GM21717 (cell line): ENCODE data around the gene CEP131.

Experiments used
- ATAC-seq: cut with Tn5 transposase; IDR thresholded peaks from one replicate; pipeline ENCODE4 v1.9.1; 2021; ENCODE audit warnings: mild to moderate bottlenecking, moderate library complexity; ENCODE audit not compliant: unreplicated experiment

The CEP131 gene

DNA sequence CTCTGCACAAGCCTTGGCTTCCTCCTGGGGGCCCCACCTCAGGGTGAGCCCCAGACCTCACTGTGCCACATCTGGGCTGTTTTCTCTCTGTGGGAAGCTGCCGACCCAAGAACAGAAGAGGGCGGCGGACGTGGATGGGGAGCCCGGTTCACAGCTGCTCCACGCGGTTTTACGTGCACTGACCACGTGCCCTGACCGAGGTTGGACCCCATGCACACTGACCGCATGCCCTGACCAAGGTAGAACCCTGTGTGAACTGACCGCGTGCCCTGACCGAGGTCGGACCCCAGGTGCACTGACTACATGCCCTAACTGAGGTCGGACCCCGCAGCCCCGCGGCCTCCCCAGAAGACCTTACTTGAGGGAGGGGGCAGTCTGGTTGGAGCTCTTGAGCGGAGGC, 19.6 kb downstream of the CEP131 start:
- no peak for ATAC-seq

DNA sequence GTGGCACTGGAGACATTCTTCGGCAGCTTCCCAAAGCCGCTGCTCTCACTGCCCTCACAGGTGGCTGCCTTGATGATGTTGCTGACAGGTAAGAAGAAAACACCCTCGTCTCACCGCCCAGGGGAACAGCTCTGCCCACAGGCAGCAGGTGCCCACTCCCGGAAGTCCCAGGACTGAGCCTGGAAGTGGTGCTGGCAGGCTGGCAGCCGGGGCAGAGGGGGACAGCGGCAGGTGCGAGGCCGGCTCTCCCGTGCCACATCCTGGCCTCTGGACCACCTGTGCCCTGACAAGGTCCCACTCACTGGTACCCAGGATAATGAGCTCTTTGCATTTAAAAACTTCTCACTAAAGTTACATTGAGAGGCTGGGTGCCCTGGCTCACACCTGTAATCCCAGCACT, 20.4 kb downstream of the CEP131 start:
- no peak for ATAC-seq

DNA sequence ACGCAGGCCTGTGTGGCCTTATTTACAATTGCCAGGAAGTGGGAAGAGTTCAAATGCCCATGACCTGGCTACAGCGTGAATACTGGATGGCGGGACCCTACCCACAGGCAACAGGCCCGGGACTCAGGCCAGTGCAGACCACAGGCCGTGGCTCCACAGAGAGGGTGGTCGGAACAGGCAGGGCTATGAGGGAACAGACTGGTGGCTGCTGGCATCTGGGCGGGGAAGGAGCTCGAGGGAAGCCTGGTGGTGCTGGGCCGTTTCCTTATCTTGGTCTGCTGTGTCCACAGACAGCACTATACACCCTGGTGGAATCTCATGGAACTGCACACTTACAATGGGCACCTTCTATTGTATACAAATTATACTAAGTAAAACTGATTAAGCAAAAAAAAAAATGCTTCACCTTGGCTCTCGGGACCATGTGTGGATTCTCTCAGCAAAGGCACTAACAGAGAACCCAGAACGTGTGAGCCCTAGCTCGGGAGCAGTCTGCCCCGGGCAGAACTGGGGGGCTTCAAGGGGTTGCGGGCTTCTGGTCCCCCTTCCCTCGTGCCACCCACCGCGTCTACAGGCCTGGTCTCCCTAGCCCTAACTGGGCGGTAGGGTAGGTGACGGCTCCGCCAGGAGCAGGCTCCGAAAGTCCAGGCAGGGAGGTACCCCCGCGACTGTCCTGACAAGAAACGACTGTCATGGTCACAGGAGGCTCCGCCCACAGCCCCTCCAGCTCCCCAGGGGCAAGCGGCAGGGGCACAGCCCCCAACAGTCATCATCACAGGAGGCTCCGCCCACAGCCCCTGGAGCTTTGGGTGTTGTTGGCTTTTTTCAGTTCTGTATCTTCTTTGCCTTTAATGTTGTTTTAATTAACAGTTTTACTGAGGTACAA, 21.8 kb downstream of the CEP131 start:
- no peak for ATAC-seq

DNA sequence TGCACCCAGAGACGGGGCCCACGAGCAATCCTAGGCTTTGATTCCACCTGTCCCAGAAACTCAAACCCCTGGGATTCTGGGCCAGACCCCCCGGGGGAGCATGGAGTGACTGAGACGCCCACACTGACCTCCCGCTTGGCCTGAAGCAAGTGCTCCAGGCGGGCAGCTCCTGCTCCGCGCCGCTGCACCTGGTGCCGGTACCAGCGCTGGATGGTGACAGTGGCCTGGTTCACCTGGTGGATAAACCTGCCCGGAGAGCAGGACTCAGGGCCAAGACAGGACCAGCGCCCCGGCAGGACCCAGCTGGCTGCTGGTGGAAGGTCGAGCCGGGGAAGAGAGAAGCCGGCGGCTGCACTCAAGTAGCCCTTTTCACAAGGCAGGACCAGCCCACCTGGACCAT, 22.6 kb downstream of the CEP131 start:
- no peak for ATAC-seq

DNA sequence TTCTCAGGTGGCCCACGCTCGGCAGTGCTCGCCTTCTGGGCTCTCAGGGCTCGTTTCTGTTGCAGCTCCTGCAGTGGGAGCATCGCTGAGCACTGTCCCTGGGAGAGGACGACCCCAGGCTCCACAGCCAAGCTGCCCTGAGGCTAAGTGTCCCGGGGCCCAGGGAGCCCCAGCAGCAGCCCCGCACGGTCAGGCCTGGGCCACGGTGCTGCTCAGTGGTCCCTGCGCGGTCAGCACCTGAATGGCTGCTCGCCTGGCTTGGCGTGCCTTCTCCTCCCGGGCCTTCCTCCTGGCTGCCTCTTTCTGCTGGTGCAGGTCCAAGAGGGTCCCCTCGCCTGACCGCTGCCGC, 23.3 kb downstream of the CEP131 start:
- no peak for ATAC-seq

DNA sequence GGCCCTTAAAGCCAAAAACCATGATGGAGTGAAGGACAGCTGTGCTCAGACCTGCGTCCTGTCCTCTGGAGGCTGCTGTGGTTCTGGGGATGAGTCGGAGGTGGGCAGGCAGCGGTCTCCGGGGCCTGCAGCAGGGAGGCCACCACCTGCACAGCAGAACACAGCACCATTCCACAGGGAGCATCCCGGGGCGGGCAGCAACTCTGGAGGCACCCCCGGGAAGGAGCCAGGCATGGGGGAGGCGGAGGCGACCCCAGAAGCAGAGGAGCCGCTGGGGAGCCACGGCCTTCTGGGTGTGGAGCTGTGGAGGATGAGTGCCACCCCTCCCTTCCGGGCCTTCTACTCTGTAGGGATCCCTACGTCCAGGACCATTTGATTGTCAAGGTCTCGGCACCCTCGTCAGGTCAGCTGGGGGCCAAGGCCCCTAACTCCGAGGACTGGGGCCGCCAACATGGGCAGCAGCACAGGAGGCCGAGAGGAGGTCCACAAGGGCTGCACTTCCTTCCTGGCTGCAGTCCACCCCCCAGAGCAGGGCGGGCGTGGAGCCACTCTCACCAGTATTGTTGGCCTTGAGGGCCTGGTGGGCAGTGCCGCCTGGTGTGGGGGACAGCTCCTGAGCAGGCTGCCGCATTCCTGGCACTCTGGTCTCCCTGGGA, 23.8 kb downstream of the CEP131 start:
- ATAC-seq, result no peak

DNA sequence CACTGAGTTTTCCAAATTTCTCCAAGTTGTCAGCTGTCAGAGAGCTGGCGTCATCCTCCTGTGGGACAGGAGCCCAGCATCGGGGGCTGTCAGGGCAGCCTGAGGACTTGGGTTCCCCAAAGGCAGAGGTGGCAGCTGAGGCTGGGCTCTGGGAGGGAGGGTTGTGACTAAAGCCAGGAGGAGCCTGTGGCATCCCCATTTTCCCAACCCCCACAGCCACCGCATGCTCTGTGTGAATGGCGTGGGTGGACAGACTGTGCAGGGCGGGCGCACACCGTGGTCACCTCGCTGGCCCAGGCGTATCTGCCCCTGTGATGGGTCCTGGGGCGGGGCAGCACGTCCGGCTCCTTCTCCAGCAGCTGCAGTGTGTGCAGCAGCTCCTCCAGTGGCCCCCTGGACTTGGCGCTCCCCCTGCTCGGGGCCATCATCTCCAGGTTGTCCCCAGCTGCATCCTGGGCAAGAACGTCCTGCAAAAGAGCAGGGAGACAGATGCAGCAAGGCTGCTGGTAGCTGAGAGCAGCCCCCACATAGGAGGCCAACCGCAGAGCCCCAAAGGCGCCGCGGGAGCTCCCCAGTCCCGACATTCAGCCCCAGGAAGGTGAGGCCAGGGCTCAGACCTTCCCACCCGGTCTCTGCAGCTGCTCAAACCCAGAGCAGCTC, 24.8 kb downstream of the CEP131 start:
- no peak for ATAC-seq

DNA sequence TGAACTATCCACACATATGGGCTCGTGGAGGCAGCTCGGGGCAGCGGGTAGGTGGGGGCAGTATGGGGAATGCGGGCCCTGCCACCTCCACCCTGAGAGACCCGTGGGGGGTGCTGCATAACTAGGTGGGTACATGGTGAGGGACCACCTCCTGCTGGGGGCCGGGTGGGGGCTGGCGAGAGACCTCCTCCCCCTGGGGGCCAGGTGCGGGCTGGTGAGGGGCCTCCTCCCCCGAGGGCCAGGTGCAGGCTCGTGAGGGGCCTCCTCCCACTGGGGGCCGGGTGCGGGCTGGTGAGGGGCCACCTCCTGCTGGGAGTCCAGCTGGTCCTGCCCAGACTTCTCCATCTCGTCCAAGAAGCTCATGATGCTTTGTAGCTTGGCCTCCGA, 25.4 kb downstream of the CEP131 start:
- no peak for ATAC-seq

DNA sequence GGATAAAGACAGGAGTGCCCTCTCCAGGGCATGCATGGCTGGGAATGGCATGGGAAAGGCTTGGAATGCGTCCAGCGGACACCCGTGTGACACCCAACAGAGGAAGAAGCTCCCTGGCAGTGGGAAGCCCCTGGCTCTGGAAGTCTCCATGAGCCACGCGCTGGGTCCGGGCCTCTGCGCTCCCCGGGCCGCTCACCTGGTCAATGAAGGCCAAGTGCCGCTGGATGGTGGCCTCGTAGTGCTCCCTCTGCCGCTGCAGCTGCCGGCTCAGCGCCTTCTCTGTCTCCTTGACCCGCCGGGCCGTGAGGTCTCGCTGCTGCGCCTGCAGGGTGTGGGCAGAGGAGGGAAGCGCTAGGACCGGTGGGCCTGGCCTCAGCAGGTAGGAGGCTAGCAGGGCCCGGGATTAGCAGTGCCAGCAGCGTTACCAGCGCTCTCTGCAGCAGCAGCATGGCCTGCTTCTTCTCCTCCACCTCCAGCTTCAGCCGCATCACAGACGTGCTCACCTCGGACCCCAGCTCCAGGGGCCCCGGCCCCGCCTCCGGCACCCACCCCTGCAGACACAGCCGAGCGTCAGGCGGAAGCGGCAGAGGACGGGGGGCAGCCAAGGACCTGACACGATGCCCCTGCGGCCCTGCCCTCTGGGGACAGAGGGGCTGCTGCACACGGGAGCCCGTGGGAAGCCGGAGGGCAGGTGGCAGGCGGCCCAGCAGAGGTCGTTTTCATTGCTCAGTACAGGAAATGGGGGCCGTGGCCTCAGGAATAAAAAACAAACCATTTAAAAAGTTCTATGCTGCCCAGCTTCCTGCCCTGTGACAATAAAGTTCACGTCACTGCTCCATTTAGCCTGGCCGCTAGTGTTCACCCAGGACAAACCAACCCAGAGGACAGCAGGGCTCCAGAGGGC, 26.0 kb downstream of the CEP131 start:
- no peak for ATAC-seq

DNA sequence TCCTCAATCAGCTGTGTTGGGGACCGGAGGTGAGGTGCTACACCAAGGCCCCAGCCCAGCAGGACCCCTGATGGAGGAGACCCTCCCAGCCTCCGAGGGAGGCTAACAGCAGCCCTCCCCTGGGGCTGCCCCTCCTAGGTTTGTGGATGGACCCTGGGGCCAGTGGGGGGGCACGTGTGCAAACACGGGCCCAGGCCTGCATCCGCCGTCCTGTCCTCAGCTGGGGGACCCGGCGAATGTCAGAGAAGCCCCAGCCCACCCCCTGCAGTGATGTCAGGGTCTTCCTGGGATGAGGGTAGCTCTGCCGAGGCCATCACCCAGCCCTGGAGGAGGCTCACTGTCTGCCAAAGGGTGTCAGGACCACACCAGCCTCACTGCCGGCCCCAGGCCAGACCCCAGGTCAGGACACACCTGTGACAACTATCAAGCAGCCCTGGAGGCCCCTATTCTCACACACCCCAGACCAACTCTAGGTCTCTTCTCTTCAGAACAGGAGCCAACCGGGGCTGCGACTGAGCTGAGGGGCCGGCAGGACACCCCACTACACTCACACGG, 26.7 kb downstream of the CEP131 start:
- ATAC-seq, result no peak

DNA sequence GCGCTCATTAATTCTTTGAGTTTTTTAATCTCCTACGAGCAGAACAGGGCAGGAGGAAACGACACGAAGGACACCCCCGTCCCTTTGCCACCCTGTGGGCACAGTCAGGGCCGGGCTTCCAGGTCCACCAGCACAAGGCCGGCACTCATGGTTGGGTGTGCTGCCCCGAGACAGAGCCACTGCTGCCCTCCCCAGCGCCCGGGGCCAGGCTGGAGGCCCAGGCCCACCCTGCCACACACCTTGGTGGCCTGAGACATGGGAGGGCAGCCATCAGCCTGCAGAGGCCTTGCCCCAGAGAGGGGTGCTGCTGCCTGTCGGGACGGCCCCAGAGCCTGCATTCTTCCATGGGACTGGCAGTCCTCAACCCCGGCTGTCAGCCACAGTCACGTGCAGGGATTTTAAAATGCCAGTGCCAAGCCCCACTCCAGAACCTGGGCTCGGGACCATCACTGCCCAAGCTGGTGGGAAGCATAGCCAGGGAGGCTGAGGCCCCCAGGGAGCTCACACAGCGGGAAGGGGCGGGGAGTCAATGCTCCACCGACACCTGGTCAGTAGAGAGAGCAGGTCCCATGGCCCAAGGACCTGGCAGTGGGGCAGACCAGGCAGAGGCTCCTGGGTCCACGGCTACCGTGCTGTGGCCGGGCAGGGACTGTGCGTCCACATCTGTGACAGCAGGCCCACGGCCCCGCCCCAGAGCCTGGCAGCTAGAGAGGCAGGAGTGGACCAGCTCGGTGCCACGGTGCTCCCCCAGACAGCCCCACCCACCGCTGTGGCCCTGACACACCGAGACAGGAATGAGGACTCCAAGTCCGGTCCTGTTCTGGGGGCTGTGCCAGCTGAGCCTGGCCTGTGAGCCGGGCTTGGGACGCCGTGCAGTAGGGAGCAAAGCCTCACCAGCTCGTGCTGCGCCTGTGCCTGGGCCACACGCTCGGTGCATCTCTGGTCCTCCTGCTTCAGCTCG, 27.5 kb downstream of the CEP131 start:
- ATAC-seq, result no peak

DNA sequence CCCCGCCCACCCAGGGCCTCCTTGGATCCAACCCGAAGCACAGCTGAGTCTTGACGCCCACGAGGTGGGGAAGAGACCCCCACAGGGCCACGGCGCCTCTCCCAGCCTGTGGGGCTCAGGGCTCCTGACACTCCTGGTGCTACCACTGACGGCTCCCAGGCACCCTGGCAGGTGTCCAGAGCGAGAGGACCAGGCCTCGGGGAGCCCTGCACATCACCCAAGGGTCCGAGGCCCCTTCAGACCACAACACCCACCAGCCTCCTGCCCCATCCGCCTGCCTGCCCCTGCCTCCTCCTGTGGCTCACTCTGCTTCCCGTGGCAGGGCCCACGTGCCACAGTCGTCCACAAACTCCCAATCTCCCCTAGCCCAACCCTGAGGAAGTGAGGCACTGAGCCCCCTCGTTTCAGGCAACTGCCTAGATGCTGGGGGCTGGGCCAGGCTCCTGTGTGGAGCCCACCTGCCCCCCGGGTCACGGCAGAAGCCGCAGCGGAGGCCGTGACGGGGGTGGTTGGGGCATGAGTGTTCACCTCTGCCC, 28.5 kb downstream of the CEP131 start:
- ATAC-seq, result no peak

DNA sequence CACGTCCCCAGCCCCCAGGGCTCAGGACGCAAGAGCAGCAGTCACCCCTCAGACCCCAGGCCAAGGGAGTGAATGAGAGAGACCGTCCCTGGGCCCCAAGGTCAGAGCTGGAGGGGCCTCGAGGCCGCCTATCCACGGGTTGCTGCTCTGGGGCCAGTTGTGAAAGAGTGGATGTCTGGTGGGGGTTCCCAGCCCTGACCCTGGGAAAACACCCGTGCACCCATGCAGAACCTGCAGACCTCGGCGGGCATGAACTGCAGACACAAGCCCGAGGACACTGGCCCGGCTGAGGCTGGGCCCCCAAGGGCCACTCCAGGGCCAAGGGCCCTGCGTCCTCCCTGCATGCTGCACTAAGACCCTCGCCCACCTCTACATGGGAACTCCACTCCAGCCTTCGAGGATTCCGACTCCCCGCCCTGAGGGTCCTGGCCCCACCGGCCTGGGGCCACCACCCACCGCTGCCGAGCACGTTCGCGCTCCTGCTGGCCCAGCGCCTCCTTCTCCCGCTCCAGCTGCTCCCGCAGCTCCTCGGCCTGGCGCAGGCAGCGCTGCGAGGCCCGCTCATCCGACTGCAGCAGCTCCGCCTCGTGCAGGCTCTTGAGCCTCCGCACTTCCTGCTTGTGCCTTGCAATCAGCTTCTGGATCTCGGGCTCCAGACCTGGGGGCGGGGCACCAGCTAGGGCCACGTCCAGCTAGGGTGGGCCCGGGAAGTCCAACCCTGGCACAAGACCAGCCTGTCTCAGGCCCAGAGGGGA, 29.1 kb downstream of the CEP131 start:
- ATAC-seq, result no peak

DNA sequence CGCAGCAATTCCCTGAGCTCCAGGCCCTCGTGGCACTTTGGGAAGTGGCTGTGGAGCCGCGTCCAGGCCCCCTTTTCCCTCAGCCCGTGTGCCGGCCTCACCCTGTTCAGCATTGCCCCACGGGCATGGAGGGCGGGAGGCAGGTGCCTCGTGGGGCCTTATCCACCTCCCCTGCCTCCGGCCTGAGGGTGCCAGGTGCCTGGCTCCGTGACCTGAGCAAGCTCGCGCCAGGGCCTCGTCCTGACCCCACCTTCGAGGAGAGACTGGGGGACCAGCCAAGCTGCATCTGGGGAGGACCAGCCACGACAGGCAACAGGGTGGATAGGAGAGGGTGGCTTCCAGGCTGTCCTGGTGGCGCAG, 29.7 kb downstream of the CEP131 start:
- no peak for ATAC-seq

DNA sequence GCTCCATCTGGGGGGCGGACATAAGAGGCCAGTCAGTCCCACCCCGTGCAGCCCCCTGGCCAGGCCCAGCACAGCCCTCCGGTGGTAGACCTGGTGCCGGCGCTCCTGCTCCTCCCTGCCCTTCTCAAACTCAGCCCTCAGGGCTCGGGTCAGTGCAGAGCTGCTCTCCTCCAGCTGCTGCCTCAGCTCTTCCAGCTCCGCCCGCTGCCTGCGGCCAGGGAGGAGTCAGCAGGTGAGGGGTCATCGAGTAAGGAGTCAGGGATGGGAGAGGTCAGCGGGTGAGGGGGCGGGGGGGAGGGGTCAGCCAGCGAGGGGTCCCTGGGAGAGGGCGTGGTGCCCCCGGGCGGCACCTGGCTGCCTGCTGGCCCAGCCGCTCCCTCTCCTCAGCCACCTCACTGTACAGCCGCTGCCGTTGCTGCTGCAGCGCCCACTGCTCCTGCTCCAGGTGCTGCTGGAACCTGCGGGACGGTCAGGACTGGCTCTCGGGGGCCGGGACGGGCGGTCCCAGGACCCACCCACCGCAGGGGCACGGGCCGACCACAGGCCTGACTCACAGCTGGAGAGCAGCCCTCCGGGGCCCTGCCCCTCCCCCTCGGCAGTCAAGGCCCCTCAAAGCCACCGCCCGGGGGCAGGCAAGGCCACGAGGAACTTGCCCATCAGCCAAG, 30.2 kb downstream of the CEP131 start:
- ATAC-seq, result no peak

DNA sequence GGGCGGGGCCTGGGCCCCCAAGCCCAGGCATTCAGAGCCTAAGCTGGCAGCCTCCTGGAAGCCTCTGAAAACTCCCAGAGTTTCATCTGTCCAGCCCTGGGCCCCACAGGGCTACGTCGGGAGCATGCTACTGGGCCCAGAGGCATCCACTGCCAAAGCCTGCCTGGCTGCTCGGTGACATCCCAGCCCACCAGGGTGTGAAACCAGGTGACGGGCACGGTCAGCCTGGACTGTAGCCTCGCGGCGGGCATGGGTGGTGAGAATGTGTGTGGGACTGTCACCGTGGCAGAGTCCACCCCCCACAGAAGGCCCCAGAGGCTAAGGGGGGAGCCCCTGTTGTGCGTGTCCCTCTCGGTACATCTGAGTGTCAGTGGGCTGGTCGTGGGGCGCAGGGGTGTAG, 31.1 kb downstream of the CEP131 start:
- no peak for ATAC-seq

DNA sequence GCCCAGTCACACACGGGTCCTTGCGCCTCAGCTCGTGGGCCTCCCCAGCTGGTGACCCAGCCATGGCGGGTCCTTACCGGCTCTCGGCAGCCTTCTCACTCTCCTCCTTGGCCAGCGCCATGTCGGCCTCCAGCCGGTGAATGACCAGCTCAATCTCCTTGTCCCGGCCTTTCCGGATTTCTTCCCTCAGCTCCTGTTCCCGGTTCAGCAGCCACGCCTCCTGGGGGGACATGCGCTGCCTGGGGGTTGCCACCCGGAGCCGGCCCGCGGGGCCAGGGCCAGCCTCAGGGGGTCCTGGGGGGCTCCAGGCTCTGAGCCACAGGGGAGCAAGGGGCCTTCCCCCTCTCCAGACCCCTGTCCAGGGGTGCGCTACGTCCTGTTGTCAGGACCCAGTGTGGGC, 31.6 kb downstream of the CEP131 start:
- no peak for ATAC-seq

DNA sequence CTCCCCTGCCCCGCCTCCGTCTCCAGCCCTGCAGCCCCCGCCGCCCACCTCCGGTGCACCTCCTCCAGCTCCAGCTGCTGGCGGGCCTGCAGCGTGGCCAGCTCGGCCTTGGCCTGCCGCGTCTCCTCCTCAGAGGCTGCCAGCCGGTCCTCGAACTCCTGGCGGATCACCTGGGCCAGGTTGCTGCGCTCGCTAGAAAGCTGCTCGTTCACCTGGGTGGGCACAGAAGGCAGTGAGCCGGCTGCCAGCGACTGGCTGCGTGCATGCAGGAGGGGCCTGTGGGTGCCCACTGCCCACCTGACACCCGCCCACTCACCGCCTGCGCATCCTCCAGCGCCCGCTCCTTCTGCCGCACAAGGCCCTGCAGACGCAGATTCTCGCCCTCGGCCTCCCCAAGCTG, 32.2 kb downstream of the CEP131 start:
- ATAC-seq, result no peak
